ENCODE measurements around the gene CLPTM1L.
A peak's percentile ranks its signal among the peaks of the same experiment; 100 is the strongest.

CLPTM1L gene

DNA sequence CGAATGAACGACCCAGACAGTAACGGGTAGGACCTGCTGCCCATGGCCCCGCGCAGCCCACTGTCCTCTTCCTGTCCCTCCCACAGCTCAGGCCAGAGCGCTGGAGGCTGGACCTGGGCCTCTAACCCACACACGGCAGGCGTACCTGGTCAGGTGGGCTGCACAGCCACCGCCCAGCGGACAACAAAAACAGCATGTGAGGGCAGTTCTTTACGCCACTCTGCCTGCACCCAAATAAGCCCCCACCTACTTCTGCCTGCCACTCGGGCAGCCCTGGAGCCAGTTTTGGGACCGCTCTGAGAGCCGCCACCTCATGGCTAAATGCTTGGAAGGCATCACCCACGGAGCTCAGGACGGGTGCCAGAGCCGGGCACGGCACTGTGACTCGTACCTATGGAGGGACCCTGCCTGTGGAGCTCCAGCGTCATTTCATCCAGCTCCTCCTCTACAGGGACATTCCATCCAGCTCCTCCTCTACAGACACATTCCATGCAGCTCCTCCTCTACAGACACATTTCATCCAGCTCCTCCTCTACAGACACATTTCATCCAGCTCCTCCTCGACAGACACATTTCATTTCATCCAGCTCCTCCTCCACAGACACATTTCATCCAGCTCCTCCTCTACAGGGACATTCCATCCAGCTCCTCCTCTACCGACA lies 18.9 kb downstream of the CLPTM1L start:
- no peak for TF ChIP-seq POLR2A (IDR thresholded peaks at IDR 0.05; ENCODE audit: low read depth, low read length)
- TF ChIP-seq TAF1 (IDR thresholded peaks at IDR 0.05; ENCODE audit: borderline replicate concordance, low read depth, low read length): no peak
- no peak for TF ChIP-seq POLR2AphosphoS5 (IDR thresholded peaks at IDR 0.05; ENCODE audit: low read depth, low read length)
- FAIRE-seq: no peak
- peak; percentile 5 for DNase-seq (ENCODE audit: insufficient read length)

DNA sequence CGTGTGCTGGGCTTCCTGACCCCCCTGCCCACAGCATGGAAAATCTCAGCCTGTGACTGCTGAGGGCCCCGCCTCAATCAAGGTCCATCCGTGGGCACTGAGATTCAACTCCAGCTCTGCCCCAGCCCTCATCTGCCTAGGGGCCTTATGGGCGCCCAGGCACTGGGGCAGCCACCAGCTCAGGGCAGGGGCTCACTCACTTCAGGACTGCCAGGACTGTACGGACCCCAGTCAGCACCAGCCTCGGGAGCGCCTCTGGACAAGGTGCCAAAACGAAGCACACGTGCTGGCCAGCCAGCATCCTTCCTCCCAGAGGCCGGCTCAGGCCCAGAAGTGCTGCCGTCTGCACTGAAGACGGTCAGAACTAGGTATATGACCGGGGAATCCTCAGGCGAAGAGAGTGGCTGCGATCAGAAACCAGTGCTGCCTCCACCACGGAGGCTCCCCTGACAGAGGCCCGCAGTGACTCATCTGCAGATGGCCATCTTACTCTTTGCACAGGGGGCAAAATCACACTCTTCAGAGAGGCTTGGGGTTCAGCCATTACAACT lies 19.6 kb downstream of the CLPTM1L start:
- no peak for FAIRE-seq
- no peak for TF ChIP-seq POLR2AphosphoS5 (IDR thresholded peaks at IDR 0.05; ENCODE audit: low read depth, low read length)
- no peak for TF ChIP-seq POLR2A (IDR thresholded peaks at IDR 0.05; ENCODE audit: low read depth, low read length)
- TF ChIP-seq TAF1 (IDR thresholded peaks at IDR 0.05; ENCODE audit: borderline replicate concordance, low read depth, low read length): no peak
- DNase-seq (ENCODE audit: insufficient read length): peak; percentile 19

DNA sequence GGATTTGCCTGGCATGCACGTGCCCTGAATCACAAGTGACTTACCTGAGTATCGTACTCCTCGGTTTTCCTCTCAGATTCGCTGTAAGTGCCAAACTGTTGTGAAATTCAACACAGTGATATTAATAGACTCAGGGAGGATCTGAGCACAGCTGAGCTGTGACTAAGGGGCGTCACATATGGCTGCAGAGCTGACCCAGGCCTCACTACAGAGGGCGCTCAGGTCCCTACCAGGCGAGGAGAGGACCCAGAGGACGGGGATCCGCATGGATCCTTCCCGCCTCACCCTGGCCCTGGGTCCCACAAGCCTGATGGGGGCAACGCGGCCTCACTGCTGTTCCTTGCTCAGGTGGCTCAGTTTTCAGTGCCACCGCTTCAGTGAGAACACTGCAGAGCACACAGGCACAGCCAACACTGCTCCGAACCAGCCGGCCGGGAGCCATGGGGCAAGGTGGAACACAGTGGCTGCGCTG lies 20.1 kb downstream of the CLPTM1L start:
- TF ChIP-seq TAF1 (IDR thresholded peaks at IDR 0.05; ENCODE audit: borderline replicate concordance, low read depth, low read length): no peak
- TF ChIP-seq POLR2A (IDR thresholded peaks at IDR 0.05; ENCODE audit: low read depth, low read length): no peak
- no peak for TF ChIP-seq POLR2AphosphoS5 (IDR thresholded peaks at IDR 0.05; ENCODE audit: low read depth, low read length)
- peak; percentile 15 for DNase-seq (ENCODE audit: insufficient read length)

DNA sequence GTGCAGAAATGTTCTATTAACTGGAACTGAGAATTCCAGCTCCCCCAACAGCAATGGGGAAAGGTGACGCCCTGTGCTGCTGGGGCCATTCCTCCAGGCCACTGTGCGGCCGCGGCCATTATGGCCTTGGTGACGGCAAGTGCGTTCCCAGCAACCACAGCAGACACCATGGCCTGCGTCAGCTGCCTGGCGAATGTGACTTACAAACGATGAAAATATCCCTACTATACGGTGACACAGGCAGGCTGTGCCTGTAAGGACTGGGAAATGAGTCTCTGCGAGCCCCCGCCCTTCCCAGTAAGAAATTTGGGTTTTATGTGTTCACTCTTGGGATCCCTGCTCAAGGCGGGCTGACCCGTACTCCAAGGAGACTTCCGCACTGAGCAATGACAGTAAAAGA lies 20.6 kb downstream of the CLPTM1L start:
- TF ChIP-seq POLR2A (IDR thresholded peaks at IDR 0.05; ENCODE audit: low read depth, low read length) (no peak), TAF1 (IDR thresholded peaks at IDR 0.05; ENCODE audit: borderline replicate concordance, low read depth, low read length) (no peak), POLR2AphosphoS5 (IDR thresholded peaks at IDR 0.05; ENCODE audit: low read depth, low read length) (no peak)
- no peak for FAIRE-seq
- DNase-seq (ENCODE audit: insufficient read length): peak; percentile 11

More for the DNA sequence above, 20.1 kb downstream of the CLPTM1L start:
- no peak for FAIRE-seq

DNA sequence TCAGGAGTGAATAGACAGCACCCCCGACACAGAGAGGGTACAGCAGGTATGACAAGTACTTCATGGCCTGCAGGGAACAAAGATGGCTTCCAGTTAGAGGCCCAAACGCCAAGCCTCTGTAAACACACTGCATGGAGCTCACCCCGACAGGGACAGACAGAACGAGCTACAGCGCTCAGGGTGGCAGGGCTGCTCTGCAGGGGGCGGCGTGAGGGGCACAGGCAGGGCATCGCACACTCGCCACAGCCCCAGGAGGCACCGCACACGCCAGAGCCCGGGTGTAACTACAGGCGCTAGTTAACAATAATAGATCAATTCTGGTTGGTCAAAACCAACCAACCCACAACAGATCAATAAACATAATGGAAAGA lies 21.1 kb downstream of the CLPTM1L start:
- FAIRE-seq (no peak), DNase-seq (ENCODE audit: insufficient read length) (peak; percentile 13)
- no peak for TF ChIP-seq POLR2A (IDR thresholded peaks at IDR 0.05; ENCODE audit: low read depth, low read length)
- TF ChIP-seq POLR2AphosphoS5 (IDR thresholded peaks at IDR 0.05; ENCODE audit: low read depth, low read length): no peak
- TF ChIP-seq TAF1 (IDR thresholded peaks at IDR 0.05; ENCODE audit: borderline replicate concordance, low read depth, low read length): no peak

DNA sequence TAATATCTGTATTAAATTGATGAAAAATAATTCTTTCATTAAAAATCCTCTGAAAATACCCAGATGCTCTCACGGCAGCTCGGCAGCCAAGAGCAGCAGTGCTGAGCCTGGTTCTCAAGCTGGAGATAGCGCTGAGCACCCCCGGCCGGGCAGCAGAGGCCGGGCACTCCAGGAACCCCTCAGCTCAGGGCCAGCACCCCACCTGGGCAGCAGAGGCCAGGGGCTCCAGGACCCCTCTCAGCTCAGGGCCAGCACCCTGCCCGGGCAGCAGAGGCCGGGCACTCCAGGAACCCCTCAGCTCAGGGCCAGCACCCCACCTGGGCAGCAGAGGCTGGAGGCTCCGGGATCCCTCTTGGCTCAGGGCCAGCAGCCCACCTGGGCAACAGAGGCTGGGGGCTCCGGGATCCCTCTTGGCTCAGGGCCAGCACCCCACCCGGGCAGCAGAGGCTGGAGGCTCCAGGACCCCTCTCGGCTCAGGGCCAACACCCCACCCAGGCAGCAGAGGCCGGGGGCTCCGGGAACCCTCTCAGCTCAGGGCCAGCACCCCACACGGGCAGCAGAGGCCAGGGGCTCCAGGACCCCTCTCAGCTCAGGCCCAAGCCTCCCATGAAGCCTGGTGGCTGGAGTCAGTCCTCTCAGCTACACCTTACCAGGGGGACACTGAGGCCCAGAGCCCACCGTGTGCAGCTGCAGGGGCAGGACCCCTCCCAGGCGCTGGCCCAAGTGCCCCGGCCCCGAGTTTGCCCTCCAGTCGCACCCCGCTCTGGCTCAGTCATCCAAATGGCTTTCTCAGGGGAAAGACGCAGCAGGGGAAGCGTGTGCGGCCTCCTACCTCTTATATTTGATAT lies 21.7 kb downstream of the CLPTM1L start:
- peak; percentile 5 for DNase-seq (ENCODE audit: insufficient read length)
- FAIRE-seq: no peak
- TF ChIP-seq POLR2A (IDR thresholded peaks at IDR 0.05; ENCODE audit: low read depth, low read length): no peak

DNA sequence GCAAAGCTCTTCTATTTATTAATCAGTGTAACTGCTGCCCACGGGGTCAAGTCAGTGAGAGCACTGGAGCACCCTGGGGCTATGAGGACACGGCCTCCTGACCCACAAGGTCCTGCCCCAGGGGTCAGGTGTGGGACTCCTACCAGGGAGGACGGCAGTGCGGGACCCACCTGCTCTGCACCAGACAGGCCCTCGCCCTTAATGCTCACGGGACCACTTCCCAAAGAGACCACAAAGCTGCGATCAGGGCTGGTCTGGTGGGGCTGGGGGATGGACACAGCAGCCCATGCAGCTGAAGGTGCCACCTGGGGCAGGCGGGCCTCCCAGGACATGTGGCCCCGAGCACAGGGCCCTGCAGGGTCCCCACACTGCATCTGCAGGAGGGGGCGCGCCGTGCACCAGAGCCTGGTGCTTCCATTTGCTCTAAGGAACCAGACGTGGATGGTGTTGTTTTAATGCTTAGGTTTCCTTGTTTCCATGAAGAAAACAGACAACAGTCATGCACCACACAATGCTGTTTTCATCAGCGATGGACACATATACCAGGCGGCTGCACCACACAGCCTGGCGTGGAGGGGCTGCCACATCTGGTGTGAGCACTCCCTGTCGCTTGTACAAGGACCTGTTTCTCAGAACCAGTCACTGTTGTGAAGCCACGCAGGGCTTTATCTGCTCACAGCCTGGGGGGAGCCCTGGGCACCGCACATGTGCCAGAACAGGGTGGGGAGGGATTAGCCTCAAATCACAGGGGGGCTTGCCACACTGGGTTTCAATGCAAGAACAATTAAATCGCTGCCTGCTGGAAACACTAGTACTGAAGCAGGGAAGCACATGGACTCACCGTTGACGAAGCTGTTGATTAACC lies 22.6 kb downstream of the CLPTM1L start:
- FAIRE-seq (no peak), DNase-seq (ENCODE audit: insufficient read length) (peak; percentile 8)
- TF ChIP-seq TAF1 (IDR thresholded peaks at IDR 0.05; ENCODE audit: borderline replicate concordance, low read depth, low read length): no peak
- no peak for TF ChIP-seq POLR2AphosphoS5 (IDR thresholded peaks at IDR 0.05; ENCODE audit: low read depth, low read length)
- TF ChIP-seq POLR2A (IDR thresholded peaks at IDR 0.05; ENCODE audit: low read depth, low read length): no peak

DNA sequence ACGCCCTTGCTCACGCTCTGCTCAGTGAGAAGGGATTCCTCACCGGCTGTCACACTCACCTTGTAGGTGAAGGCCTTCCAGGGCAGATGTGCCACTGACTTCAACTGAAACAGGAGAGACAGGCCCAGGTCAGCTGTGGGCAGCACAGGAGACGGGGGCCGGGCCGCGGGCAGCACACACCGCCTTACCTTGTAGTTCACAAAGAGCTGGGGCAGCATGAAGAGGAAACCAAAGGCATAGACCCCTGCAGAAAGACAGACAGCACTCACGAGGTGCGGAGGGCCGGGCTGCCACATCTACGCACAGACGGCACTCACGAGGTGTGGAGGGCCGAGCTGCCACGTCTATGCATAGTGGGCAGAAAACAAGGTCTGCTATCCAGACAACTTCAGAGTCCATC lies 23.3 kb downstream of the CLPTM1L start:
- no peak for TF ChIP-seq TAF1 (IDR thresholded peaks at IDR 0.05; ENCODE audit: borderline replicate concordance, low read depth, low read length)
- no peak for TF ChIP-seq POLR2A (IDR thresholded peaks at IDR 0.05; ENCODE audit: low read depth, low read length)
- TF ChIP-seq POLR2AphosphoS5 (IDR thresholded peaks at IDR 0.05; ENCODE audit: low read depth, low read length): no peak
- FAIRE-seq: no peak
- peak; percentile 1 for DNase-seq (ENCODE audit: insufficient read length)

DNA sequence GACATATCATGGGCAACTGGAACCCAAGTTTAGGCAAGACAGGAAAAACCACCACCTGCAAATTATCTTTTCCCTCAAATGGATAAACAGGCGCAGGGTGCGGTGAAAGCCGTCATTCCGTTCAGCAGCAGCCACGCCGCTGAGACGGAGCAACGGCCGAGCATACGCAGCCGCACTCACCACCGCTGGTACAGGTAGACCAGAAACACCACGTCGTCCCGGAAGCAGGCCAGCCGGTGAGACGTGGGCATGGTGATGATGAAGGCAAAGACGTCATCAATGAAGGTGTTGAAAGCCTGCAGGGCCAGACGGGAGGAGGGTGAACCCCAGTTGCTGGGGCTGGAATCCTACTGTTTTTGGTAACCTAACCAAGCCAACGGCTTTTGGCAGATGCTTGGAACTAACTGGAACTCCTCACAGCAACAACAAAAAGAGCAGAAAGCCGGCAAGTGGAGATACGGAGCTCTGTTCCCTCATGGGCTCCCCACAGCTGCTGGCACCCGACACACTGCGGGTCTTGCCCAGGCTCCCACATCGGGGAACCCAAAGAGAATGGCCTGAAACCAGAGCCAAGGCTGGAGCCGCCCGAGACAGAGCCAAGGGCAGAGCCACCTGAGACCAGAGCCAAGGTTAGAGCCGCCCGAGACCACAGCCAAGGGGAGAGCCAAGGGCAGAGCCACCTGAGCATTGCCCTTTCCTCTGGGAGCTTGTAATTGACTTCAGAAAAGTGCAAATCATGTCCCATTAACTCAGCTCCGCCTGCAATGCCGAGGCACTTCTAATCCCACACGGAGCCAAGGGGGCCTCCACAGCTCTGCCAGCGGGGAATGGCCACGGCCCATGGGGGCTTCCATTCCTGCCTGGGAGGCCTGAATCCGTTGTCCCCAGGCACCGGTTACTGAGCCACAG lies 24.2 kb downstream of the CLPTM1L start:
- FAIRE-seq (no peak), DNase-seq (ENCODE audit: insufficient read length) (peak; percentile 2)
- TF ChIP-seq TAF1 (IDR thresholded peaks at IDR 0.05; ENCODE audit: borderline replicate concordance, low read depth, low read length) (no peak), POLR2AphosphoS5 (IDR thresholded peaks at IDR 0.05; ENCODE audit: low read depth, low read length) (no peak)
